DND-41 (cell line): ENCODE measurements around the gene GPC6.

Source experiments
- EZH2 ChIP-seq: IDR thresholded peaks from 3 replicates; pipeline ENCODE4 v1.6.1; 2012; ENCODE audit warnings: borderline replicate concordance, low read depth, mild to moderate bottlenecking, moderate library complexity, low read length, inconsistent platforms; ENCODE audit not compliant: severe bottlenecking
- TF ChIP-seq, protein P1 (sequence below): IDR thresholded peaks from 2 replicates; pipeline ENCODE4 v1.5.1; 2012; ENCODE audit warnings: borderline replicate concordance, low read length, moderate library complexity, mild to moderate bottlenecking; ENCODE audit not compliant: poor library complexity, severe bottlenecking; ENCODE audit errors: extremely low read depth

DNA sequence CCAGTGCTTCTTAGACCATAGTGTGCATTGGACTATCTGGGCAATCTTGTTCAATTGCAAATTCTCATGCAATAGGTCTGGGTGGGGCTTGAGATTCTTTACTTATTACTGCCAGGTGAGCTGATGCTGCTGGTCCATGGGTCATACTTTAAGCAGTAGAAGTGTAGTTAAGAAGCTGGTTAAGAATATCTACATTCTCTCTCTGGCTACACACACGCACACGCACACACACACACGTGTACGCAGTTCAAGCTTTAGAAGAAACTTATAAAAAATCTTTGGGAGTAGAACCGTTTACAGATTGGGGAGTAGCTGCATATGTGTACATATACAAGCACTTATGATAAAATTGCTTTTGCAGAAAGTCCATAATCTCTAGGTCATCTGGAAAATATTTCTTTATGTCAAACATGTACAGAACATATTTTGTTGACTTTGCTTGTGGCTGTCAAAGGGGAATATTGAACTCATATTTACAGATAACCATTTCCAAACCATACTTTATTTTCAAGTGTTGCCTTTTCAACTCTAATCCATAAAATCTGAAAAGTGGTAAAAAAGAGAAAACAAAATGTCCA, 99.7 kb downstream of the GPC6 start:
- TF ChIP-seq, protein P1, sequence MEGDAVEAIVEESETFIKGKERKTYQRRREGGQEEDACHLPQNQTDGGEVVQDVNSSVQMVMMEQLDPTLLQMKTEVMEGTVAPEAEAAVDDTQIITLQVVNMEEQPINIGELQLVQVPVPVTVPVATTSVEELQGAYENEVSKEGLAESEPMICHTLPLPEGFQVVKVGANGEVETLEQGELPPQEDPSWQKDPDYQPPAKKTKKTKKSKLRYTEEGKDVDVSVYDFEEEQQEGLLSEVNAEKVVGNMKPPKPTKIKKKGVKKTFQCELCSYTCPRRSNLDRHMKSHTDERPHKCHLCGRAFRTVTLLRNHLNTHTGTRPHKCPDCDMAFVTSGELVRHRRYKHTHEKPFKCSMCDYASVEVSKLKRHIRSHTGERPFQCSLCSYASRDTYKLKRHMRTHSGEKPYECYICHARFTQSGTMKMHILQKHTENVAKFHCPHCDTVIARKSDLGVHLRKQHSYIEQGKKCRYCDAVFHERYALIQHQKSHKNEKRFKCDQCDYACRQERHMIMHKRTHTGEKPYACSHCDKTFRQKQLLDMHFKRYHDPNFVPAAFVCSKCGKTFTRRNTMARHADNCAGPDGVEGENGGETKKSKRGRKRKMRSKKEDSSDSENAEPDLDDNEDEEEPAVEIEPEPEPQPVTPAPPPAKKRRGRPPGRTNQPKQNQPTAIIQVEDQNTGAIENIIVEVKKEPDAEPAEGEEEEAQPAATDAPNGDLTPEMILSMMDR: no peak
- no peak for TF ChIP-seq EZH2
